ENCODE data around the gene GREB1L.

DNA sequence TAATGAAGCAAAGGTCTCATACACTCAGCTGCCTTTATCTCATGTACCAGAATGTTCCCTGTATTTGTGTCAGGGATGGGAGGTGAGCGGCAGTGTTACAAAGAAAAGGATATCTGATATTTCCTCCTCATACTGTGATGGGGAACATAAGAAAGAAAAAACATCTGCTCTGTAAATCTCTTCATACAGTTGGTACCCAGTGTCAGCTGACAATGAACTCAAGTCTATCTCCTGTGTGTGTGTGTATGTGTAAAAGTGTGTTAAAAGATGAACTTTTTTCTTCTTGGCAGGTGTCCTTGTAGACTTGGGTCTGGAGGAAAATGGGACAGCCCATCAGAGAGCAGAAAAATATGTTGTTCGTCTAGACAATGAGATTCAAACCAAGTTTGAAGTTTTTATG is 230.7 kb downstream of the GREB1L start:
- TF ChIP-seq, protein P1, sequence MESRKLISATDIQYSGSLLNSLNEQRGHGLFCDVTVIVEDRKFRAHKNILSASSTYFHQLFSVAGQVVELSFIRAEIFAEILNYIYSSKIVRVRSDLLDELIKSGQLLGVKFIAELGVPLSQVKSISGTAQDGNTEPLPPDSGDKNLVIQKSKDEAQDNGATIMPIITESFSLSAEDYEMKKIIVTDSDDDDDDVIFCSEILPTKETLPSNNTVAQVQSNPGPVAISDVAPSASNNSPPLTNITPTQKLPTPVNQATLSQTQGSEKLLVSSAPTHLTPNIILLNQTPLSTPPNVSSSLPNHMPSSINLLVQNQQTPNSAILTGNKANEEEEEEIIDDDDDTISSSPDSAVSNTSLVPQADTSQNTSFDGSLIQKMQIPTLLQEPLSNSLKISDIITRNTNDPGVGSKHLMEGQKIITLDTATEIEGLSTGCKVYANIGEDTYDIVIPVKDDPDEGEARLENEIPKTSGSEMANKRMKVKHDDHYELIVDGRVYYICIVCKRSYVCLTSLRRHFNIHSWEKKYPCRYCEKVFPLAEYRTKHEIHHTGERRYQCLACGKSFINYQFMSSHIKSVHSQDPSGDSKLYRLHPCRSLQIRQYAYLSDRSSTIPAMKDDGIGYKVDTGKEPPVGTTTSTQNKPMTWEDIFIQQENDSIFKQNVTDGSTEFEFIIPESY (IDR thresholded peaks at IDR 0.05; ENCODE audit: borderline replicate concordance, low read depth): no peak
- no peak for TF ChIP-seq EZH2phosphoT487 (IDR thresholded peaks at IDR 0.05; ENCODE audit: borderline replicate concordance, low read depth)
- TF ChIP-seq TEAD4 (IDR thresholded peaks at IDR 0.05; ENCODE audit: borderline replicate concordance, insufficient read depth): no peak
- TF ChIP-seq, protein P2, sequence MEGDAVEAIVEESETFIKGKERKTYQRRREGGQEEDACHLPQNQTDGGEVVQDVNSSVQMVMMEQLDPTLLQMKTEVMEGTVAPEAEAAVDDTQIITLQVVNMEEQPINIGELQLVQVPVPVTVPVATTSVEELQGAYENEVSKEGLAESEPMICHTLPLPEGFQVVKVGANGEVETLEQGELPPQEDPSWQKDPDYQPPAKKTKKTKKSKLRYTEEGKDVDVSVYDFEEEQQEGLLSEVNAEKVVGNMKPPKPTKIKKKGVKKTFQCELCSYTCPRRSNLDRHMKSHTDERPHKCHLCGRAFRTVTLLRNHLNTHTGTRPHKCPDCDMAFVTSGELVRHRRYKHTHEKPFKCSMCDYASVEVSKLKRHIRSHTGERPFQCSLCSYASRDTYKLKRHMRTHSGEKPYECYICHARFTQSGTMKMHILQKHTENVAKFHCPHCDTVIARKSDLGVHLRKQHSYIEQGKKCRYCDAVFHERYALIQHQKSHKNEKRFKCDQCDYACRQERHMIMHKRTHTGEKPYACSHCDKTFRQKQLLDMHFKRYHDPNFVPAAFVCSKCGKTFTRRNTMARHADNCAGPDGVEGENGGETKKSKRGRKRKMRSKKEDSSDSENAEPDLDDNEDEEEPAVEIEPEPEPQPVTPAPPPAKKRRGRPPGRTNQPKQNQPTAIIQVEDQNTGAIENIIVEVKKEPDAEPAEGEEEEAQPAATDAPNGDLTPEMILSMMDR (IDR thresholded peaks at IDR 0.05): no peak
- no peak for TF ChIP-seq MEF2A (IDR thresholded peaks at IDR 0.05; ENCODE audit: borderline replicate concordance, low read depth)
- TF ChIP-seq POLR2AphosphoS5 (IDR thresholded peaks at IDR 0.05; ENCODE audit: low read depth, low read length): no peak

Measured in SK-N-SH (cell line).